DND-41 (cell line): ENCODE results near the gene KRT83.

Experiments used
- EZH2 ChIP-seq: IDR thresholded peaks from 3 replicates; pipeline ENCODE4 v1.6.1; 2012; ENCODE audit warnings: borderline replicate concordance, low read depth, mild to moderate bottlenecking, moderate library complexity, low read length, inconsistent platforms; ENCODE audit not compliant: severe bottlenecking
- TF ChIP-seq, protein P1 (sequence below): IDR thresholded peaks from 2 replicates; pipeline ENCODE4 v1.5.1; 2012; ENCODE audit warnings: borderline replicate concordance, low read length, moderate library complexity, mild to moderate bottlenecking; ENCODE audit not compliant: poor library complexity, severe bottlenecking; ENCODE audit errors: extremely low read depth

GRCh38 chr12:52300796-52301691 is 20.2 kb downstream of the KRT83 start:
- TF ChIP-seq, protein P1, sequence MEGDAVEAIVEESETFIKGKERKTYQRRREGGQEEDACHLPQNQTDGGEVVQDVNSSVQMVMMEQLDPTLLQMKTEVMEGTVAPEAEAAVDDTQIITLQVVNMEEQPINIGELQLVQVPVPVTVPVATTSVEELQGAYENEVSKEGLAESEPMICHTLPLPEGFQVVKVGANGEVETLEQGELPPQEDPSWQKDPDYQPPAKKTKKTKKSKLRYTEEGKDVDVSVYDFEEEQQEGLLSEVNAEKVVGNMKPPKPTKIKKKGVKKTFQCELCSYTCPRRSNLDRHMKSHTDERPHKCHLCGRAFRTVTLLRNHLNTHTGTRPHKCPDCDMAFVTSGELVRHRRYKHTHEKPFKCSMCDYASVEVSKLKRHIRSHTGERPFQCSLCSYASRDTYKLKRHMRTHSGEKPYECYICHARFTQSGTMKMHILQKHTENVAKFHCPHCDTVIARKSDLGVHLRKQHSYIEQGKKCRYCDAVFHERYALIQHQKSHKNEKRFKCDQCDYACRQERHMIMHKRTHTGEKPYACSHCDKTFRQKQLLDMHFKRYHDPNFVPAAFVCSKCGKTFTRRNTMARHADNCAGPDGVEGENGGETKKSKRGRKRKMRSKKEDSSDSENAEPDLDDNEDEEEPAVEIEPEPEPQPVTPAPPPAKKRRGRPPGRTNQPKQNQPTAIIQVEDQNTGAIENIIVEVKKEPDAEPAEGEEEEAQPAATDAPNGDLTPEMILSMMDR, result no peak
- no peak for TF ChIP-seq EZH2
